GM12892 (cell line): ENCODE results near the gene SPECC1L.
"Not testable (repeated sequence)": the region's sequence is repeated elsewhere in the genome, so short reads cannot be mapped to it uniquely, and the experiment has no call there.

Experiments
- POLR2A ChIP-seq: IDR thresholded peaks from 2 replicates; pipeline ENCODE4 v1.6.1; 2011; ENCODE audit warnings: low read depth, low read length, control low read depth
- TAF1 ChIP-seq: IDR thresholded peaks from 2 replicates; pipeline ENCODE4 v1.6.1; 2011; ENCODE audit warnings: low read depth, mild to moderate bottlenecking, control low read depth, low read length, borderline replicate concordance

- not testable (repeated sequence) for TF ChIP-seq POLR2A, TAF1
Observed at GRCh38 chr22:24273031-24273430, 2.4 kb downstream of the SPECC1L start.
